DOHH2 (cell line): ENCODE measurements around the gene CDC42BPA.

Source experiments
- H3F3A ChIP-seq: fragments of 200-600 bp; sonication (generic), shearing (Covaris generic); 2 replicates; pipeline ENCODE4 v1.6.0; 2016; ENCODE audit warnings: antibody characterized with exemption, mild to moderate bottlenecking; ENCODE audit not compliant: control insufficient read depth, insufficient read depth
- H3K27ac ChIP-seq: fragments of 200-600 bp; sonication (generic); 2 replicates; pipeline ENCODE4 v1.5.1; 2014; ENCODE audit warnings: low read depth, mild to moderate bottlenecking, low read length, moderate library complexity
- H3K27me3 ChIP-seq: fragments of 200-600 bp; sonication (generic); 2 replicates; pipeline ENCODE4 v1.6.1; 2014; ENCODE audit warnings: mild to moderate bottlenecking, low read length, mixed read lengths; ENCODE audit not compliant: control insufficient read depth
- H3K36me3 ChIP-seq: fragments of 200-600 bp; sonication (generic); 2 replicates; pipeline ENCODE4 v1.6.1; 2014; ENCODE audit warnings: mild to moderate bottlenecking, low read length, moderate library complexity, mixed read lengths; ENCODE audit not compliant: control insufficient read depth
- H3K4me1 ChIP-seq: fragments of 200-600 bp; sonication (generic); 2 replicates; pipeline ENCODE4 v1.6.1; 2014; ENCODE audit warnings: mild to moderate bottlenecking, low read length, mixed read lengths; ENCODE audit not compliant: control insufficient read depth
- H3K4me2 ChIP-seq: fragments of 200-600 bp; sonication (generic); 2 replicates; pipeline ENCODE4 v1.6.0; 2014; ENCODE audit warnings: mild to moderate bottlenecking, low read length, moderate library complexity
- H3K4me3 ChIP-seq: fragments of 200-600 bp; sonication (generic); 2 replicates; pipeline ENCODE4 v1.5.1; 2014; ENCODE audit warnings: mild to moderate bottlenecking, low read length, mixed read lengths
- H3K79me2 ChIP-seq: fragments of 200-600 bp; sonication (generic); 2 replicates; pipeline ENCODE4 v1.6.1; 2014; ENCODE audit warnings: mild to moderate bottlenecking, low read length, mixed read lengths; ENCODE audit not compliant: control insufficient read depth
- H3K9me2 ChIP-seq: fragments of 200-600 bp; sonication (generic); replicated peaks from 2 replicates; pipeline ENCODE4 v1.6.1; 2014; ENCODE audit warnings: mild to moderate bottlenecking, low read length, mixed read lengths; ENCODE audit not compliant: control insufficient read depth
- H3K9me3 ChIP-seq: fragments of 200-600 bp; sonication (generic); 2 replicates; pipeline ENCODE4 v1.6.1; 2014; ENCODE audit warnings: antibody characterized with exemption, low read length, mixed read lengths; ENCODE audit not compliant: control insufficient read depth, insufficient read depth
- H4K20me1 ChIP-seq: fragments of 200-600 bp; sonication (generic); 2 replicates; pipeline ENCODE4 v1.6.0; 2014; ENCODE audit warnings: low read depth, mild to moderate bottlenecking, antibody characterized with exemption, low read length, moderate library complexity; ENCODE audit not compliant: control insufficient read depth, insufficient read depth
- CTCF ChIP-seq: fragments of 200-600 bp; sonication (generic); IDR thresholded peaks from one replicate; pipeline ENCODE4 v1.5.1; 2014; ENCODE audit warnings: antibody characterized with exemption, mild to moderate bottlenecking, low read depth, low read length; ENCODE audit not compliant: poor library complexity, severe bottlenecking
- EZH2phosphoT487 ChIP-seq: fragments of 200-600 bp; sonication (generic); IDR thresholded peaks from 2 replicates; pipeline ENCODE4 v1.6.1; 2017; ENCODE audit warnings: borderline replicate concordance, mild to moderate bottlenecking, antibody characterized with exemption, low read length, moderate library complexity, mixed read lengths

The CDC42BPA gene

GRCh38 chr1:226962421-226963391 lies 355.6 kb downstream of the CDC42BPA start:
- Histone ChIP-seq H3K4me1 (peaks cover 20% of the 10 kb centered on the region), H3K27ac (no peak overlapping the region), H3K79me2 (peaks cover 28% of the 10 kb centered on the region), H3K27me3 (no peaks in the 10 kb centered on the region), H3K4me2 (no peak overlapping the region), H3K9me2 (no peaks in the 10 kb centered on the region), H3F3A (no peaks in the 10 kb centered on the region), H4K20me1 (no peaks in the 10 kb centered on the region; the same call in 1 of the 2 replicates), H3K36me3 (no peaks in the 10 kb centered on the region), H3K9me3 (no peaks in the 10 kb centered on the region; the same call in 1 of the 2 replicates), H3K4me3 (no peak overlapping the region)
- TF ChIP-seq CTCF: no peak
- TF ChIP-seq EZH2phosphoT487: no peak

- Histone ChIP-seq H3K27me3 (no peaks in the 10 kb centered on the region), H3K4me3 (no peak overlapping the region), H3K27ac (no peak overlapping the region), H3K4me2 (no peak overlapping the region), H3K79me2 (peaks cover 32% of the 10 kb centered on the region), H4K20me1 (no peaks in the 10 kb centered on the region; the same call in 1 of the 2 replicates), H3K36me3 (no peaks in the 10 kb centered on the region), H3K9me2 (no peaks in the 10 kb centered on the region), H3K4me1 (peaks cover 20% of the 10 kb centered on the region), H3K9me3 (no peaks in the 10 kb centered on the region; the same call in 1 of the 2 replicates), H3F3A (no peaks in the 10 kb centered on the region)
- no peak for TF ChIP-seq EZH2phosphoT487
- no peak for TF ChIP-seq CTCF
Measured at GRCh38 chr1:226960944-226961765, 357.1 kb downstream of the CDC42BPA start.

GRCh38 chr1:226960256-226960655 lies 358.0 kb downstream of the CDC42BPA start:
- Histone ChIP-seq H3K4me1 (peaks cover 20% of the 10 kb centered on the region), H3K36me3 (no peaks in the 10 kb centered on the region), H3K4me2 (no peak overlapping the region), H3F3A (no peaks in the 10 kb centered on the region), H3K9me2 (no peaks in the 10 kb centered on the region), H4K20me1 (no peaks in the 10 kb centered on the region), H3K27me3 (no peaks in the 10 kb centered on the region), H3K27ac (no peak overlapping the region), H3K4me3 (no peak overlapping the region), H3K79me2 (peaks cover 32% of the 10 kb centered on the region), H3K9me3 (no peaks in the 10 kb centered on the region; the same call in 1 of the 2 replicates)
- TF ChIP-seq CTCF (no peak), EZH2phosphoT487 (no peak)
